Measurements from ENCODE around the gene LPCAT1.
"Not testable (repeated sequence)": the region's sequence is repeated elsewhere in the genome, so short reads cannot be mapped to it uniquely, and the experiment has no call there.

GRCh38 chr5:1475544-1475900, 48.2 kb downstream of the LPCAT1 start:
- TF ChIP-seq POLR2A (IDR thresholded peaks at IDR 0.05; ENCODE audit: low read length); GATA1 (IDR thresholded peaks at IDR 0.05; ENCODE audit: low read depth, low read length): not testable (repeated sequence)
